ENCODE results near the gene TIMM29.

TIMM29 gene

GRCh38 chr19:10928563-10929401 is at the start of gene TIMM29, which contains the start of gene YIPF2:
TSS of gene TIMM29 (plus strand) at chr19:10928811. CDS start at chr19:10928823, 12 bp downstream.
TSS of gene YIPF2 (minus strand) at chr19:10928639. CDS start at chr19:10928410, 229 bp downstream.
- DNase-seq (ENCODE audit: low read depth in 2 of 2), result peak; percentile 97 to 98

- DNase-seq (ENCODE audit: low read depth in 2 of 2), result no peak
Observed at GRCh38 chr19:10881403-10882107, 47.1 kb upstream of the TIMM29 start.

GRCh38 chr19:10882108-10882457 is 46.5 kb upstream of the TIMM29 start:
- no peak for DNase-seq (ENCODE audit: low read depth in 2 of 2)

- peak in 1 of 2 experiments; percentile 16 for DNase-seq (ENCODE audit: low read depth in 2 of 2)
Observed at GRCh38 chr19:10884274-10884673, 44.3 kb upstream of the TIMM29 start.

GRCh38 chr19:10885201-10886169 is 43.1 kb upstream of the TIMM29 start:
- DNase-seq (ENCODE audit: low read depth in 2 of 2), result no peak

GRCh38 chr19:10887616-10888367 is 40.8 kb upstream of the TIMM29 start:
- no peak for DNase-seq (ENCODE audit: low read depth in 2 of 2)

GRCh38 chr19:10888421-10888866 is 40.2 kb upstream of the TIMM29 start:
- no peak for DNase-seq (ENCODE audit: low read depth in 2 of 2)

GRCh38 chr19:10889880-10890279 is 38.7 kb upstream of the TIMM29 start:
- no peak for DNase-seq (ENCODE audit: low read depth in 2 of 2)

GRCh38 chr19:10891405-10892086 is 37.1 kb upstream of the TIMM29 start:
- no peak for DNase-seq (ENCODE audit: low read depth in 2 of 2)

GRCh38 chr19:10892256-10892655 is 36.4 kb upstream of the TIMM29 start:
- DNase-seq (ENCODE audit: low read depth in 2 of 2), result no peak

GRCh38 chr19:10894911-10895213 is 33.7 kb upstream of the TIMM29 start:
- no peak for DNase-seq (ENCODE audit: low read depth in 2 of 2)

GRCh38 chr19:10895363-10895762 is 33.2 kb upstream of the TIMM29 start:
- no peak for DNase-seq (ENCODE audit: low read depth in 2 of 2)

GRCh38 chr19:10895920-10896319 is 32.7 kb upstream of the TIMM29 start:
- DNase-seq (ENCODE audit: low read depth in 2 of 2), result no peak

- no peak for DNase-seq (ENCODE audit: low read depth in 2 of 2)
Observed at GRCh38 chr19:10896851-10897526, 31.6 kb upstream of the TIMM29 start.

- no peak for DNase-seq (ENCODE audit: low read depth in 2 of 2)
Observed at GRCh38 chr19:10898633-10899032, 30.0 kb upstream of the TIMM29 start.

GRCh38 chr19:10899151-10899653 is 29.4 kb upstream of the TIMM29 start:
- no peak for DNase-seq (ENCODE audit: low read depth in 2 of 2)

GRCh38 chr19:10907925-10908324 is 20.7 kb upstream of the TIMM29 start:
- DNase-seq (ENCODE audit: low read depth in 2 of 2), result no peak

- no peak for DNase-seq (ENCODE audit: low read depth in 2 of 2)
Observed at GRCh38 chr19:10908380-10908960, 20.1 kb upstream of the TIMM29 start.

- DNase-seq (ENCODE audit: low read depth in 2 of 2), result no peak
Observed at GRCh38 chr19:10911579-10912363, 16.8 kb upstream of the TIMM29 start.

All from fibroblast of skin of left quadriceps (primary cell).